SK-N-SH (cell line): ENCODE data around the gene TIMM23. TPM values are rescaled to one million over a fixed set of nuclear protein-coding genes. Genes with fewer than 3 reads are reported as not detected.

ENCODE experiments used
- CTCF ChIA-PET: fragments of 300-600, 350-600 bp; formaldehyde crosslinking; extraction: SDS; loops from one replicate; lab custom pipeline; 2021; lab: Yijun Ruan, JAX
- POLR2A ChIA-PET: fragments of 350-600 bp; sonication (Branson Sonifier 250); formaldehyde crosslinking; extraction: SDS; loops from one replicate; lab custom pipeline; 2020; ENCODE audit warnings: antibody characterized with exemption, inconsistent platforms; lab: Yijun Ruan, JAX
- DNase-seq: peaks from one replicate; pipeline ENCODE4 v3.0.0; 2012
- H2AFZ ChIP-seq: fragments of 200-600 bp; sonication (generic); 2 replicates; pipeline ENCODE4 v1.8.1; 2016; ENCODE audit warnings: antibody characterized with exemption, mild to moderate bottlenecking, low read depth
- H3F3A ChIP-seq: fragments of 200-600 bp; sonication (generic); replicated peaks from 2 replicates; pipeline ENCODE3; 2016; ENCODE audit warnings: antibody characterized with exemption, mild to moderate bottlenecking; ENCODE audit not compliant: insufficient read depth
- H3K27ac ChIP-seq, 2 experiments: fragments of 200-500 bp in 1 of 2; fragments of 200-600 bp in 1 of 2; sonication (Bioruptor generic) in 1 of 2; sonication (generic), shearing (Covaris generic) in 1 of 2; 2 replicates each; pipeline versions ENCODE4 v1.5.1 to v1.6.1; 2014 to 2016; ENCODE audit warnings: low read depth in 2 of 2, inconsistent platforms in 1 of 2, low read length in 1 of 2, mild to moderate bottlenecking in 1 of 2, mixed read lengths in 1 of 2
- H3K27me3 ChIP-seq: fragments of 200-600 bp; sonication (generic), shearing (Covaris generic); 2 replicates; pipeline ENCODE4 v1.6.1; 2016; ENCODE audit warnings: mixed run types; ENCODE audit not compliant: insufficient read depth
- H3K36me3 ChIP-seq, 2 experiments: fragments of 200-500 bp in 1 of 2; fragments of 200-600 bp in 1 of 2; sonication (Bioruptor generic) in 1 of 2; sonication (generic) in 1 of 2; replicated peaks in 1 of 2; 2 replicates each; pipeline versions ENCODE3 to v1.5.1; 2014 to 2016; ENCODE audit warnings: low read length in 1 of 2, mild to moderate bottlenecking in 1 of 2; ENCODE audit not compliant: insufficient read depth in 2 of 2, control insufficient read depth in 1 of 2
- H3K4me1 ChIP-seq, 2 experiments: fragments of 200-500 bp in 1 of 2; fragments of 200-600 bp in 1 of 2; sonication (Bioruptor generic) in 1 of 2; sonication (generic), shearing (Covaris generic) in 1 of 2; 2 replicates each; pipeline versions ENCODE4 v1.5.1 to v1.6.1; 2014 to 2016; ENCODE audit warnings: low read depth in 1 of 2, low read length in 1 of 2, mixed run types in 1 of 2; ENCODE audit not compliant: insufficient read depth in 2 of 2, control insufficient read depth in 1 of 2
- H3K4me2 ChIP-seq: fragments of 200-600 bp; sonication (generic), shearing (Covaris generic); 2 replicates; pipeline ENCODE4 v1.6.1; 2017; ENCODE audit warnings: mixed run types
- H3K4me3 ChIP-seq, 2 experiments: fragments of 200-500 bp in 1 of 2; fragments of 200-600 bp in 1 of 2; sonication (Bioruptor generic) in 1 of 2; sonication (generic), shearing (Covaris generic) in 1 of 2; 2 replicates each; pipeline versions ENCODE4 v1.5.1 to v1.8.1; 2014 to 2016; ENCODE audit warnings: low read depth in 2 of 2, inconsistent platforms in 1 of 2, low read length in 1 of 2, mild to moderate bottlenecking in 1 of 2, mixed read lengths in 1 of 2, moderate library complexity in 1 of 2
- H3K79me2 ChIP-seq: fragments of 200-600 bp; sonication (generic); 2 replicates; pipeline ENCODE4 v1.8.1; 2017; ENCODE audit warnings: mild to moderate bottlenecking; ENCODE audit not compliant: insufficient read depth
- H3K9ac ChIP-seq: fragments of 200-600 bp; sonication (generic); 2 replicates; pipeline ENCODE4 v1.6.1; 2017; ENCODE audit warnings: mixed run types
- H3K9me2 ChIP-seq: fragments of 200-600 bp; sonication (generic); 2 replicates; pipeline ENCODE4 v1.6.1; 2017; ENCODE audit warnings: mixed run types
- H3K9me3 ChIP-seq: fragments of 200-600 bp; sonication (generic); 2 replicates; pipeline ENCODE4 v1.6.1; 2017; ENCODE audit warnings: mixed run types, mild to moderate bottlenecking, moderate library complexity
- H4K20me1 ChIP-seq: fragments of 200-600 bp; sonication (generic); 2 replicates; pipeline ENCODE4 v1.6.1; 2017; ENCODE audit warnings: mild to moderate bottlenecking, mixed run types; ENCODE audit not compliant: insufficient read depth
- CTCF ChIP-seq: fragments of 200-600 bp; sonication (generic); IDR thresholded peaks from 2 replicates; pipeline ENCODE4 v1.6.1; 2017; ENCODE audit warnings: antibody characterized with exemption, mild to moderate bottlenecking, moderate library complexity
- EP300 ChIP-seq, 2 experiments: IDR thresholded peaks; 2 replicates each; pipeline versions ENCODE4 v1.4.0 to v1.6.1; 2012; ENCODE audit warnings: borderline replicate concordance in 1 of 2, low read depth in 1 of 2, low read length in 1 of 2
- FOXJ3 ChIP-seq: sonication (generic); formaldehyde crosslinking; IDR thresholded peaks from 2 replicates; pipeline ENCODE4 v1.5.1; 2020; ENCODE audit warnings: mild to moderate bottlenecking, missing genetic modification reagents
- GABPA ChIP-seq: IDR thresholded peaks from 2 replicates; pipeline ENCODE4 v1.4.0; 2012; ENCODE audit warnings: low read depth, mild to moderate bottlenecking
- GATA2 ChIP-seq: sonication (generic); formaldehyde crosslinking; IDR thresholded peaks from 2 replicates; pipeline ENCODE4 v1.5.0; 2020; ENCODE audit warnings: mild to moderate bottlenecking, missing genetic modification reagents
- JUND ChIP-seq: IDR thresholded peaks from 2 replicates; pipeline ENCODE4 v1.4.0; 2012
- MEF2A ChIP-seq: IDR thresholded peaks from 2 replicates; pipeline ENCODE4 v1.4.0; 2012; ENCODE audit warnings: low read depth, borderline replicate concordance
- MXI1 ChIP-seq: IDR thresholded peaks from 2 replicates; pipeline ENCODE4 v1.6.1; 2012; ENCODE audit warnings: mild to moderate bottlenecking, low read depth, low read length, improper control_type of control experiment
- RCOR1 ChIP-seq: fragments of 150-350 bp; IDR thresholded peaks from 2 replicates; pipeline ENCODE4 v1.6.1; 2017; ENCODE audit warnings: antibody characterized with exemption, low read length
- RFX5 ChIP-seq: IDR thresholded peaks from 2 replicates; pipeline ENCODE4 v1.6.1; 2012; ENCODE audit warnings: mild to moderate bottlenecking, improper control_type of control experiment, low read length
- RXRA ChIP-seq: IDR thresholded peaks from 2 replicates; pipeline ENCODE4 v1.4.0; 2012; ENCODE audit warnings: low read depth, mild to moderate bottlenecking, borderline replicate concordance
- SIN3A ChIP-seq: IDR thresholded peaks from 2 replicates; pipeline ENCODE4 v1.6.1; 2012; ENCODE audit warnings: low read depth, mild to moderate bottlenecking, low read length, moderate library complexity, borderline replicate concordance
- TCF12 ChIP-seq: IDR thresholded peaks from 2 replicates; pipeline ENCODE4 v1.4.0; 2012
- TEAD4 ChIP-seq: IDR thresholded peaks from 2 replicates; pipeline ENCODE4 v1.4.0; 2012; ENCODE audit warnings: mild to moderate bottlenecking, borderline replicate concordance; ENCODE audit not compliant: insufficient read depth
- ZBTB33 ChIP-seq: IDR thresholded peaks from 2 replicates; pipeline ENCODE4 v1.4.0; 2012; ENCODE audit warnings: low read depth, borderline replicate concordance
- polyA plus RNA-seq, 3 experiments: library from polyadenylated mRNA; depleted of rRNA; stranded (reverse); fragments of >200 nt; gene quantifications; 2 replicates each; pipeline ENCODE4 v1.2.3, GENCODE V29; 2012
- TF ChIP-seq, protein P1 (sequence below): fragments of 150-350 bp; IDR thresholded peaks from 2 replicates; pipeline ENCODE4 v1.6.1; 2016; ENCODE audit warnings: mild to moderate bottlenecking, low read depth, low read length
- TF ChIP-seq, protein P2 (sequence below): fragments of 150-350 bp; IDR thresholded peaks from 2 replicates; pipeline ENCODE4 v1.6.1; 2017; ENCODE audit warnings: antibody characterized with exemption, low read length, low read depth, borderline replicate concordance
- TF ChIP-seq, protein P3 (sequence below): IDR thresholded peaks from 2 replicates; pipeline ENCODE4; 2012

Gene TIMM23
- polyA plus RNA-seq, 1 of the 3 experiments (the other 2 are of a cell fraction), result 87.0 TPM

DNA sequence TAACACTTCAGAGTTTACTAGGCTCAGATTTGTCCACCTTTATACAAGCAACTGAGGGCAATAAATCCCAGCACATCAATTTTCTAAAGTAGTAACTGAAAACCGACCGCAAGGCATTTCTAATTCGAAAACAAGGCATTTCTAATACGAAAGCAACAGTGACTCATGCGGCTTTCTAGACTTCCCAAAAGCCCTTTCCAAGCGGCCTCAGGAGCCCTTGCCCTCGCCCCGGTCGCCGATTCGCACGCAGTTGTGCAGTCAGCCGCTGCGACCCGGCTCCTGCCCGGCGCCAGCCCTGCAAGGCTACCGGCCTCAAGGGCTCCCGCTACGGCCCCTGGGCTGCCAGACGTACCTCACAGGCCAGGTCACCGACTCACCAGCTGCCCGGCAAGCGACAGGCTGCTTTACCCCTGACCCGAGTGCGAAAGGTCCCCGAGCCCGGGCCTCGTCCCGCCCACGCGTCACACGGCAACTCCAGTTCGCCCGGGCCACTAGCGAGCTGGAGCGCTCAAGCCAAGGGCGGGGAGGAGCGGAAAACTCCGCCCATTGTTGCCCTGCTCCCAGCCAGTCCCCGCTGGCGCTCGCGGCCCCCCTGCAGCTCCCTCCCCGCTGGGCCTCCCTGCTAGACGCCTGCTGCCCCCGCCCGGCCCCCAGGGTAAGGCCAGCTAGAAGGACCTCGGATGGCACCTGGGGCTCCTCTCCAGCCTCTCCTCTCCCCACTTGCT is 50.9 kb downstream of the TIMM23 start (continued):
- TF ChIP-seq CTCF (peak; percentile 49), JUND (peak; percentile 15; the same call in 1 of the 2 replicates), EP300 (IDR thresholded peaks at IDR 0.05; ENCODE audit: borderline replicate concordance in 1 of 2, low read depth in 1 of 2, low read length in 1 of 2) (no peak), ZBTB33 (0 out of 2 replicates have a peak, but pooled peaks have one; percentile 12), GABPA (no peak), RCOR1 (no peak), RFX5 (no peak), SIN3A (no peak), MEF2A (no peak), MXI1 (peak; percentile 75; the same call in 1 of the 2 replicates), GATA2 (CRISPR knock-in tag) (no peak), TEAD4 (no peak)
- TF ChIP-seq, protein P1, sequence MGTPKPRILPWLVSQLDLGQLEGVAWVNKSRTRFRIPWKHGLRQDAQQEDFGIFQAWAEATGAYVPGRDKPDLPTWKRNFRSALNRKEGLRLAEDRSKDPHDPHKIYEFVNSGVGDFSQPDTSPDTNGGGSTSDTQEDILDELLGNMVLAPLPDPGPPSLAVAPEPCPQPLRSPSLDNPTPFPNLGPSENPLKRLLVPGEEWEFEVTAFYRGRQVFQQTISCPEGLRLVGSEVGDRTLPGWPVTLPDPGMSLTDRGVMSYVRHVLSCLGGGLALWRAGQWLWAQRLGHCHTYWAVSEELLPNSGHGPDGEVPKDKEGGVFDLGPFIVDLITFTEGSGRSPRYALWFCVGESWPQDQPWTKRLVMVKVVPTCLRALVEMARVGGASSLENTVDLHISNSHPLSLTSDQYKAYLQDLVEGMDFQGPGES, result no peak
- TF ChIP-seq, protein P2, sequence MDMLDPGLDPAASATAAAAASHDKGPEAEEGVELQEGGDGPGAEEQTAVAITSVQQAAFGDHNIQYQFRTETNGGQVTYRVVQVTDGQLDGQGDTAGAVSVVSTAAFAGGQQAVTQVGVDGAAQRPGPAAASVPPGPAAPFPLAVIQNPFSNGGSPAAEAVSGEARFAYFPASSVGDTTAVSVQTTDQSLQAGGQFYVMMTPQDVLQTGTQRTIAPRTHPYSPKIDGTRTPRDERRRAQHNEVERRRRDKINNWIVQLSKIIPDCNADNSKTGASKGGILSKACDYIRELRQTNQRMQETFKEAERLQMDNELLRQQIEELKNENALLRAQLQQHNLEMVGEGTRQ, result no peak
- TF ChIP-seq, all 33 proteins: peak for 11

DNA sequence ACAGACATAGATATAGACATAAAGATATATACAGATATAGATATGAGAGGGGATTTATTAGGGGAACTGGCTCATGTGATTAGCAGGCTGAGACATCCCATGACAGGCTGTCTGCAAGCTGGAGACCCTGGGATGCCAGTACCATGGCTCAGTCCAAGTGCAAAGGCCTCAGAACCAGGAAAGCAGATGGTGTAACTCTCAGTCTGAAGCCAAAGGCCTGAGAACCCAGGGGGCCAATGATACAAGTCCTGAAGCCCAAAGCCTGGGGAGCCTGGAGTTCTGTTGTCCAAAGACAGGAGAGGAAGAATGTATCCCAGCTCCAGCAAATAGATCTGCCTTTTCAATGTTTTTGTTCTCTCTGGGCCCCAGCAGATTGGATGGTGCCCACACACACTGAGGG is 52.7 kb downstream of the TIMM23 start:
- H2AFZ ChIP-seq, result no peak overlapping the region
- H3K27me3 ChIP-seq, result no peaks in the 10 kb centered on the region
- H3K9me3 ChIP-seq, result no peaks in the 10 kb centered on the region
- H3K27ac ChIP-seq, result no peak overlapping the region
- no peaks in the 10 kb centered on the region for H3K9me2 ChIP-seq
- TF ChIP-seq GABPA, result no peak
- TF ChIP-seq RXRA, result no peak
- TF ChIP-seq TCF12, result no peak
- TF ChIP-seq MXI1, result no peak
- TF ChIP-seq, protein P3, sequence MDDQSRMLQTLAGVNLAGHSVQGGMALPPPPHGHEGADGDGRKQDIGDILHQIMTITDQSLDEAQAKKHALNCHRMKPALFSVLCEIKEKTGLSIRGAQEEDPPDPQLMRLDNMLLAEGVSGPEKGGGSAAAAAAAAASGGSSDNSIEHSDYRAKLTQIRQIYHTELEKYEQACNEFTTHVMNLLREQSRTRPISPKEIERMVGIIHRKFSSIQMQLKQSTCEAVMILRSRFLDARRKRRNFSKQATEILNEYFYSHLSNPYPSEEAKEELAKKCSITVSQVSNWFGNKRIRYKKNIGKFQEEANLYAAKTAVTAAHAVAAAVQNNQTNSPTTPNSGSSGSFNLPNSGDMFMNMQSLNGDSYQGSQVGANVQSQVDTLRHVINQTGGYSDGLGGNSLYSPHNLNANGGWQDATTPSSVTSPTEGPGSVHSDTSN, result no peak
- TF ChIP-seq FOXJ3, result no peak
- TF ChIP-seq, protein P2, result no peak
- TF ChIP-seq GATA2 (CRISPR knock-in tag), result no peak
- no peak for TF ChIP-seq TEAD4
- H3K36me3 ChIP-seq, result peaks cover 0 to 5% of the 10 kb centered on the region in 2 experiments
- peaks cover 95% of the 10 kb centered on the region for H3K79me2 ChIP-seq
- H3F3A ChIP-seq, result peaks cover 20% of the 10 kb centered on the region
- no peak overlapping the region for H3K4me2 ChIP-seq
- no peak overlapping the region for H3K4me3 ChIP-seq
- H3K9ac ChIP-seq, result no peak overlapping the region
- ChIA-PET CTCF (no interaction called here), POLR2A (no interaction called here)
- H4K20me1 ChIP-seq, result peaks cover 31% of the 10 kb centered on the region
- DNase-seq, result no peak
- H3K4me1 ChIP-seq, result peaks cover 4 to 17% of the 10 kb centered on the region in 2 experiments; a peak in 3 of 4 replicates
